AG09319 (cell line): Measurements from ENCODE around the gene ANKRD33.

Experiments
- DNase-seq: peaks from one replicate; pipeline ENCODE4 v3.0.0-alpha.2; 2010; ENCODE audit warnings: low read depth; ENCODE audit errors: extremely low read depth
- TF ChIP-seq, protein P1 (sequence below): IDR thresholded peaks from 2 replicates; pipeline ENCODE4 v1.5.1; 2011; ENCODE audit warnings: low read depth, mild to moderate bottlenecking, inconsistent platforms, low read length, moderate library complexity

Gene ANKRD33

DNA sequence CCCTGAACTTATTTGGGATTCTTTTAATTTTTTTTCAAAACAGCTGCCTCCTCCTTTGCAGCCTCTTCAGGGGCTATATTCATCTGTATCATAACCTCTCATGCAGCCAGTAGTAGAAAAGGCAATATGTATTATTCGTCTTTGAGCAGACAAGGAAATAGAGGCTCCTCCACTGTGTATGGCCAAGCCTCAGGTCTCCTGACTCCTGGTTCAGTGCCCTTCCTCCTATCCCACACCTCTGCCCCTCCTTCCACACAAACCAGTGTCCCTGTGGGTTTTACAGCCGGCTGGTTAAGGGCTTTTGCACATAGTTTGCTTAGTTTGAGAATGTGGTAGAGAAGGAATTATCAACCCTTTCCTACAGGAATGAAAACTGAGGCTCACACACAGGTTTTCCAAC, 10.6 kb downstream of the ANKRD33 start:
- TF ChIP-seq, protein P1, sequence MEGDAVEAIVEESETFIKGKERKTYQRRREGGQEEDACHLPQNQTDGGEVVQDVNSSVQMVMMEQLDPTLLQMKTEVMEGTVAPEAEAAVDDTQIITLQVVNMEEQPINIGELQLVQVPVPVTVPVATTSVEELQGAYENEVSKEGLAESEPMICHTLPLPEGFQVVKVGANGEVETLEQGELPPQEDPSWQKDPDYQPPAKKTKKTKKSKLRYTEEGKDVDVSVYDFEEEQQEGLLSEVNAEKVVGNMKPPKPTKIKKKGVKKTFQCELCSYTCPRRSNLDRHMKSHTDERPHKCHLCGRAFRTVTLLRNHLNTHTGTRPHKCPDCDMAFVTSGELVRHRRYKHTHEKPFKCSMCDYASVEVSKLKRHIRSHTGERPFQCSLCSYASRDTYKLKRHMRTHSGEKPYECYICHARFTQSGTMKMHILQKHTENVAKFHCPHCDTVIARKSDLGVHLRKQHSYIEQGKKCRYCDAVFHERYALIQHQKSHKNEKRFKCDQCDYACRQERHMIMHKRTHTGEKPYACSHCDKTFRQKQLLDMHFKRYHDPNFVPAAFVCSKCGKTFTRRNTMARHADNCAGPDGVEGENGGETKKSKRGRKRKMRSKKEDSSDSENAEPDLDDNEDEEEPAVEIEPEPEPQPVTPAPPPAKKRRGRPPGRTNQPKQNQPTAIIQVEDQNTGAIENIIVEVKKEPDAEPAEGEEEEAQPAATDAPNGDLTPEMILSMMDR, result no peak
- DNase-seq, result no peak

DNA sequence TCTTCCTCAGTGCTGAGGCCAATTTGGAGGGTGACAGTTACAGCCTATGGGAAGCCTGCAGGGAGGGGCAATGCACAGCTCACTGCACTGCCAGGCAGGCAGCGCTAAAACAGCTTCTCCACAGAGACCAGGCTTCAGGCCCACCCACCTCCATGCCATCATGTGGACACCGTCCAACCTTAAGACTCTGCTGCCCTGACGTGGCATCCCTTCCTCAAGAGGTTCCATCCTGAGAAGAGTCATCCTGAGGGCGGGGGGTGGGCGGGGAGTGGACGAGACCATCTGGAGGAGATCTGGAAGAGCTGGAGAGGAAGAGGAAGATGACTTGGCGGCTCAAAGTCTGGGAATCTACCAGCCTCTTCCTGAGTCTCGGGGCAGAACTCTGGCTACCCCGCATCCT, 11.0 kb downstream of the ANKRD33 start:
- DNase-seq, result no peak
- TF ChIP-seq, protein P1, result no peak

DNA sequence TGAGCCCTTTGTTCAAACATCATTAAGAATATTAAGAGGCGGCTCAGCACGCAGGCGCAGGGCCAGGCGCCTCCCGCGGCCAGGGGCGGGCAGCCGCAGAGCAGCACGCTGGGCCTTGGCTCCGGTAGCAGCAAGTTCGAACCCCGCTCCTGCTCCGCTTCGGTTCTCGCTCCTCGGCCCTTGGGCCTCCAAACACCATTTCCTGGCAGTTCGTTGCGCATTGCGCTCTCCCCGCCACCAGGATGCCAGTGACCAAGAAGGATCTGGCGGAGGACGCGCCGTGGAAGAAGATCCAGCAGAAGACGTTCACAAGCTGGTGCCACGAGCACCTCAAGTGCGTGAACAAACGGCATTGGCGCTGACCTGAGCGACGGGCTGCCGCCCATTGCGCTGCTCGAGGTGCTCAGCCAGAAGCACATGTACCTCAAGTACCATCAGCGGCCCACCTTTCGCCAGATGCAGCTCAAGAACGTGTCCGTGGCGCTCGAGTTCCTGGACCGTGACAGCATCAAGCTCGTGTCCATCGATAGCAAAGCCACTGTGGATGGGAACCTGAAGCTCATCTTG, 12.5 kb downstream of the ANKRD33 start:
- no peak for DNase-seq
- TF ChIP-seq, protein P1, result no peak

DNA sequence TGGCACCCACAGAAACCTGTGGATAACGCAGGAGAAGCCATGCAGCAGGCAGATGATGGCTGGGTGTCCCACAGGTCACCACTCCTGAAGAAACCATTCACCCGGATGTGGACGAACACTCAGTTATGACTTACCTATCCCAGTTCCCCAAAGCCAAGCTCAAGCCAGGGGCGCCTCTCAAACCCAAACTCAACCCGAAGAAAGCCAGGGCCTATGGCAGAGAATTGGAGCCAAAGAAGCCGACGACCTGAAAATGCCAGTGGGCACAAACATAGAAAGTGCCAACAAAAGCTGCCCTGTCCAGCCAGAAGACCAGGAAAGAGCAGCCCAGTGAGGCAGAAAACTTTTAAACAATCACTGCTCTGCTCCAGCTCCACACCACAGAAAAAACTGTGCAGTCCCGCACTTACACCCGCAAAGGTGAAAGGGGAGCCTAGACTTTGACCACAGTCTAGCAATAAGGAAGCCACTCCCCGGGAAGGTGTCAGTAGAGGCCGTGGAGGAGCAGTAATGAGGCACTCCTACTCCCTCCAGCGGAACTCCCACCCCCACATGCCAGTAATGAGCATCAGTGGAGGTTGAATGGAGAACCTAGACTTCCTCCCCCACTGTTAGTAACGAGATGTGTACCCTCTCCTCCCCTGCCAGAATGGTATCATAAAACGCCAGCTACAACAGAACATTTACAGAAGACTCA, 13.4 kb downstream of the ANKRD33 start:
- DNase-seq, result no peak
- TF ChIP-seq, protein P1, result no peak

DNA sequence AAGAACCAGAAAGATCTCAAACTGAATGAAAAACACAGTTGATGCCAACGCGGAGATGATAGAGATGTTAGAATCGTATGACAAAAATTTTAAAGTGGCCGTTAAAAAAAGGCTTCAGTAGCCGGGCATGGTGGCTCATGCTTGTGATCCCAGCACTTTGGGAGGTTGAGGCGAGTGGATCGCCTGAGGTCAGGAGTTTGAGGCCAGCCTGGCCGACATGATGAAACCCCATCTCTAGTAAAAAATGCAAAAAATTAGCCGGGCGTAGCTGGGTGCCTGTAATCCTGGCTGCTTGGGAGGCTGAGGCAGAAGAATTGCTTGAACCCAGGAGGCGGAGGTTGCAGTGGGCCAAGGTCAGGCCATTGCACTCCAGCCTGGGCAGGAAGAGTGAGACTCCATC, 14.0 kb downstream of the ANKRD33 start:
- TF ChIP-seq, protein P1, result no peak
- no peak for DNase-seq

DNA sequence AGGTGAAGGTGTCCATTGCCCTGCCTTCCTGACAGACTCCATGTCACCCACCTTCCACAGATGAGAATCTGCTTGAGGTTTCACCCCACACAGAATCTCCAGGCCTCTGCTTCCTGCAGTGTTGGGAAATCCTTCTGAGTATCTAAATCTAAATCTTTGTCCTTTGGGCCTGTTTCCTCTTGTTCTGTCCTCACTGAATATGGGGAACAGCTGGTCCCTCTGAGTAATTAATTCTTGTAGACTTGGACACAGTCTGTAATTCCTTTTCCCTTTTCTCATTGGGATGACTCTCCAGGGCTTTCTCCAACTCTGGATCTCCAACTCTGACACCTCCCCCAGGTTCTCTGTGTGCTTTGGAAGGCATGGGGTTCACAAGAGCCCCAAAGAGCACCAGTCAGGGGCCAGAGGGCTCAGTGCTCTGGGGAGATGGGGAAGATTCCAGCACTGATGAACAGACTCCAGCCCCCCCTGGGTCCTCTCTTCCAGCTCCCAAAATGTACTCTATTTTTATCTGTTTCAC, 17.1 kb downstream of the ANKRD33 start:
- DNase-seq, result no peak
- TF ChIP-seq, protein P1, result no peak
